Gastrocnemius medialis (tissue), 4 donors: ENCODE results near the gene NRG3. TPM values are rescaled to one million over a fixed set of nuclear protein-coding genes. Genes with fewer than 3 reads are reported as not detected.

Experiments
- ATAC-seq, 2 donors: fragments of 150-250 bp; one replicate each; pipeline ENCODE4 v1.9.1; 2016
- DNase-seq, 2 donors: peaks; one replicate each; pipeline ENCODE4 v3.0.0-alpha.2; 2019
- H3K27ac ChIP-seq, 4 donors: fragments of 200-600 bp; sonication (generic); 1 replicate in 1 of 4; 2 replicates in 3 of 4; pipeline ENCODE4 v1.5.1; 2016 to 2018; ENCODE audit warnings: mild to moderate bottlenecking in 2 of 4, moderate library complexity in 1 of 4
- H3K27me3 ChIP-seq, 3 donors: fragments of 200-600 bp; sonication (generic) in 2 of 3; 1 replicate in 1 of 3; 2 replicates in 2 of 3; pipeline versions ENCODE4 v1.5.1 to v1.6.0; 2016 to 2019; ENCODE audit warnings: mild to moderate bottlenecking in 1 of 3, moderate library complexity in 1 of 3
- H3K36me3 ChIP-seq, 2 donors: fragments of 200-600 bp; sonication (generic) in 1 of 2; one replicate each; pipeline ENCODE4 v1.5.1; 2017 to 2018
- H3K4me1 ChIP-seq, 2 donors: fragments of 200-600 bp; sonication (generic) in 1 of 2; one replicate each; pipeline ENCODE4 v1.5.1; 2016 to 2017; ENCODE audit warnings: mild to moderate bottlenecking in 2 of 2
- H3K4me3 ChIP-seq, 4 donors: fragments of 200-600 bp; sonication (generic) in 3 of 4; 1 replicate in 1 of 4; 2 replicates in 3 of 4; pipeline ENCODE4 v1.5.1; 2016 to 2019; ENCODE audit warnings: mild to moderate bottlenecking in 2 of 4
- H3K9me3 ChIP-seq, 3 donors: fragments of 200-600 bp; sonication (generic) in 2 of 3; 1 replicate in 1 of 3; 2 replicates in 2 of 3; pipeline ENCODE4 v1.5.1; 2016 to 2019
- POLR2A ChIP-seq, 2 donors: fragments of 450-650 bp; IDR thresholded peaks; one replicate each; pipeline ENCODE4 v1.6.1; 2017; ENCODE audit warnings: antibody characterized with exemption in 2 of 2, mild to moderate bottlenecking in 2 of 2, moderate library complexity in 2 of 2
- in situ Hi-C, 4 donors: fragments of 200-750 bp; cut with MboI; loops; one replicate each; pipeline versions ENCODE4 v1.15.0 to v1.8.0; 2017; ENCODE audit warnings: low sequenced_read_pairs in 4 of 4
- intact Hi-C: fragments of 100-400 bp; cut with DNase I; formaldehyde crosslinking; loops from one replicate; pipeline ENCODE4 v1.15.1; 2023; ENCODE audit warnings: low total_unique reads
- total RNA-seq, 4 donors: library from RNA; depleted of rRNA; stranded (reverse); fragments of >200 nt; gene quantifications; one replicate each; pipeline versions ENCODE4 v1.1.0 to v1.2.3, GENCODE V29; 2016
- TF ChIP-seq, protein P1 (sequence below), 5 experiments: fragments of 450-650 bp in 3 of 5; fragments of 200-600 bp in 2 of 5; sonication (generic) in 2 of 5; IDR thresholded peaks in 4 of 5; conservative IDR thresholded peaks in 1 of 5; 1 replicate in 4 of 5; 2 replicates in 1 of 5; pipeline ENCODE4 v1.5.1; 2016 to 2019; ENCODE audit warnings: antibody characterized with exemption in 5 of 5, mild to moderate bottlenecking in 3 of 5, moderate library complexity in 3 of 5

Gene NRG3
- total RNA-seq, 4 donors from 2014 or later = not detected

DNA sequence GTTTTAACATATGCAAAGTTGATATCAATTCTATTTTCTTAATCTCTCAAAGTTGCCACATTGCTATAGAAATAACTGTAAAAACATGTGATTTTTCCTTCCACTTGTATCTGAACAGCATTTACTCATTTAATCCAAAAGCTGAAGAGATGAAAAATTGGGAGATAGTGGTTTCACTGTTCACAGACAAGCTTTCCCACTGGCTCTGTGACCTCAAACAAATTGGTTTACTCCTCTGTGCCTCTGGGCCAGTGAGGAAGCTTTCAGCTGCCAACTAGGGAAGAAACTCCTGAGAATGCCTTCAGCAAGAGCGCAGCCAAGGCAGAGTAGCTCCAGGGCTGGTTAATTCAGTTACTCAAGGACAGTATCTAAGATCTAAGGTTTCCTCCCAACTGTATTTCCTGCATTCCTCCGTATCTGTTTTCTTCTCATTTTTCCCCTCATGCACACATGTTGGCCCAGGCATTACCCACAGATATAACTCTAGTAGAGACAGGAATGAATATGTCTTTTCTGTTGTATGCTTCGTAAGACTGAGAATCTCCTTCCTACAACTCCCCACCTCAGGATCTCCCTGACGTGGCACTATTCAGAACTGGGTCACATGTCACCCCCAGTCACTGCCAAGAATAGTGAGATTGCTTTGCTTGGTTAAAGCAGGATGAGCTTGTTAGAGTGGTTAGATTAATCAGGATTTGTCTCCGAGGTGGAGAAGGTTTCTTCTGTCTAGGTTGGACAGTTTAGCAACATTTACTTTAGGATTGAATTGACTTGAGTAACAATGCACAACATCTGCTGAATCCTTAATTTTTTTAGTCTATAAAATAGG, 315.7 kb downstream of the NRG3 start:
- intact Hi-C loops (no loop called here), in situ Hi-C loops (no loop called here)
- Histone ChIP-seq H3K4me1 (no peaks in the 10 kb centered on the region), H3K36me3 (no peaks in the 10 kb centered on the region), H3K27ac (no peak overlapping the region), H3K9me3 (no peaks in the 10 kb centered on the region), H3K27me3 (no peaks in the 10 kb centered on the region), H3K4me3 (no peak overlapping the region)
- no peak for DNase-seq
- TF ChIP-seq POLR2A (IDR thresholded peaks at IDR 0.05) = no peak
- TF ChIP-seq, protein P1, sequence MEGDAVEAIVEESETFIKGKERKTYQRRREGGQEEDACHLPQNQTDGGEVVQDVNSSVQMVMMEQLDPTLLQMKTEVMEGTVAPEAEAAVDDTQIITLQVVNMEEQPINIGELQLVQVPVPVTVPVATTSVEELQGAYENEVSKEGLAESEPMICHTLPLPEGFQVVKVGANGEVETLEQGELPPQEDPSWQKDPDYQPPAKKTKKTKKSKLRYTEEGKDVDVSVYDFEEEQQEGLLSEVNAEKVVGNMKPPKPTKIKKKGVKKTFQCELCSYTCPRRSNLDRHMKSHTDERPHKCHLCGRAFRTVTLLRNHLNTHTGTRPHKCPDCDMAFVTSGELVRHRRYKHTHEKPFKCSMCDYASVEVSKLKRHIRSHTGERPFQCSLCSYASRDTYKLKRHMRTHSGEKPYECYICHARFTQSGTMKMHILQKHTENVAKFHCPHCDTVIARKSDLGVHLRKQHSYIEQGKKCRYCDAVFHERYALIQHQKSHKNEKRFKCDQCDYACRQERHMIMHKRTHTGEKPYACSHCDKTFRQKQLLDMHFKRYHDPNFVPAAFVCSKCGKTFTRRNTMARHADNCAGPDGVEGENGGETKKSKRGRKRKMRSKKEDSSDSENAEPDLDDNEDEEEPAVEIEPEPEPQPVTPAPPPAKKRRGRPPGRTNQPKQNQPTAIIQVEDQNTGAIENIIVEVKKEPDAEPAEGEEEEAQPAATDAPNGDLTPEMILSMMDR (IDR thresholded peaks at IDR 0.05 in 4 of 5, conservative IDR thresholded peaks at IDR 0.05 in 1 of 5) = no peak
- no peak for ATAC-seq

GRCh38 chr10:82191653-82192052, 316.7 kb downstream of the NRG3 start:
- H3K9me3 ChIP-seq = no peaks in the 10 kb centered on the region
- H3K4me3 ChIP-seq = no peak overlapping the region
- intact Hi-C loops (no loop called here), in situ Hi-C loops (no loop called here)
- no peak for TF ChIP-seq POLR2A (IDR thresholded peaks at IDR 0.05)
- TF ChIP-seq, protein P1 (IDR thresholded peaks at IDR 0.05 in 4 of 5, conservative IDR thresholded peaks at IDR 0.05 in 1 of 5) = no peak
- ATAC-seq (no peak), DNase-seq (no peak)
- no peaks in the 10 kb centered on the region for H3K4me1 ChIP-seq
- no peak overlapping the region for H3K27ac ChIP-seq
- no peaks in the 10 kb centered on the region for H3K36me3 ChIP-seq
- no peaks in the 10 kb centered on the region for H3K27me3 ChIP-seq

GRCh38 chr10:82192665-82193064, 317.7 kb downstream of the NRG3 start:
- in situ Hi-C loops = no loop called here
- no peak for TF ChIP-seq POLR2A (IDR thresholded peaks at IDR 0.05)
- TF ChIP-seq, protein P1 (IDR thresholded peaks at IDR 0.05 in 4 of 5, conservative IDR thresholded peaks at IDR 0.05 in 1 of 5) = no peak
- no peak for ATAC-seq

DNA sequence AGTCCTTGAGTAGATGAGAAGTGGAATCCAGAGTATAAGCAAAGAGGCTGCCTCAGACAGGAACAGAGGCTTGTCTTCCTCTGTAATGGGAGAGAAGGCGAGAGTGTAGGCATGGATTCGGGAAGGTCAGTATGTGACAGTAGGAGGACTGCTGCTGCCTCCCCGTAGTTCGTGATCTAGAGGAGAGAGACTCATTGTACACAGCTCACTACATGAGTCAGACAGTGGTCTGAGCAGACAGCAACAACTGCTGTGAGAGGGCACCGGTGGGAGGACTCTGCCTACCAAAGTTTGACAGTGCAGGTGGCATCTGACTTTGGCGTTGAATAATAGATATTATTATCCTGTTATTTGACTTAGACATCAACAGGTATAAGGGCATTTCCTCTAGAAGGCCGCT, 319.4 kb downstream of the NRG3 start:
- in situ Hi-C loops (no loop called here), intact Hi-C loops (no loop called here)
- no peak for TF ChIP-seq POLR2A (IDR thresholded peaks at IDR 0.05)
- TF ChIP-seq, protein P1 (IDR thresholded peaks at IDR 0.05 in 4 of 5, conservative IDR thresholded peaks at IDR 0.05 in 1 of 5) = no peak
- Histone ChIP-seq H3K27me3 (no peaks in the 10 kb centered on the region), H3K4me1 (no peaks in the 10 kb centered on the region), H3K4me3 (no peak overlapping the region), H3K27ac (no peak overlapping the region), H3K9me3 (no peaks in the 10 kb centered on the region), H3K36me3 (no peaks in the 10 kb centered on the region)
- no peak for ATAC-seq
- no peak for DNase-seq

More at GRCh38 chr10:82192665-82193064, 317.7 kb downstream of the NRG3 start:
- Histone ChIP-seq H3K4me1 (no peaks in the 10 kb centered on the region), H3K27me3 (no peaks in the 10 kb centered on the region), H3K27ac (no peak overlapping the region), H3K4me3 (no peak overlapping the region), H3K9me3 (no peaks in the 10 kb centered on the region), H3K36me3 (no peaks in the 10 kb centered on the region)
- intact Hi-C loops = no loop called here
- no peak for DNase-seq
